H1 (cell line): ENCODE results near the gene CDV3. TPM values are rescaled to one million over a fixed set of nuclear protein-coding genes. Genes with fewer than 3 reads are reported as not detected.

Experiments used
- ASH2L ChIP-seq: fragments of 200-600, 300-600 bp; sonication (generic); IDR thresholded peaks from one replicate; pipeline ENCODE4 v1.7.1; 2017; ENCODE audit warnings: low read length
- BCL11A ChIP-seq, 2 experiments: IDR thresholded peaks; one replicate each; pipeline ENCODE4 v1.6.1; 2011; ENCODE audit warnings: low read depth in 2 of 2, low read length in 2 of 2, mild to moderate bottlenecking in 2 of 2
- BRCA1 ChIP-seq: IDR thresholded peaks from 2 replicates; pipeline ENCODE4 v1.6.1; 2012; ENCODE audit warnings: low read depth, low read length, improper control_type of control experiment
- CBX5 ChIP-seq: fragments of 300-800, 300-1000 bp; sonication (generic); IDR thresholded peaks from 2 replicates; pipeline ENCODE4 v1.7.1; 2016; ENCODE audit warnings: antibody characterized with exemption, low read length, low read depth
- CEBPB ChIP-seq: IDR thresholded peaks from 2 replicates; pipeline ENCODE4 v1.6.1; 2012; ENCODE audit warnings: low read depth, low read length
- CTBP2 ChIP-seq: IDR thresholded peaks from 2 replicates; pipeline ENCODE4 v1.7.0; 2011; ENCODE audit warnings: borderline replicate concordance, mild to moderate bottlenecking, moderate library complexity, mixed read lengths, low read length; ENCODE audit not compliant: insufficient read depth, insufficient read length
- EGR1 ChIP-seq: IDR thresholded peaks from 2 replicates; pipeline ENCODE4 v1.6.1; 2011; ENCODE audit warnings: low read depth, low read length, borderline replicate concordance
- EP300 ChIP-seq, 2 experiments: IDR thresholded peaks; 1 replicate in 1 of 2; 2 replicates in 1 of 2; pipeline ENCODE4 v1.6.1; 2011 to 2012; ENCODE audit warnings: low read depth in 2 of 2, low read length in 2 of 2, mild to moderate bottlenecking in 2 of 2, borderline replicate concordance in 1 of 2, inconsistent platforms in 1 of 2, moderate library complexity in 1 of 2
- GTF2F1 ChIP-seq: IDR thresholded peaks from 2 replicates; pipeline ENCODE4 v1.6.1; 2012; ENCODE audit warnings: low read depth, low read length, improper control_type of control experiment, borderline replicate concordance
- KDM5A ChIP-seq: fragments of 200-600 bp; IDR thresholded peaks from 2 replicates; pipeline ENCODE4 v1.7.1; 2012; ENCODE audit warnings: mild to moderate bottlenecking, low read length, inconsistent platforms, mixed read lengths
- NANOG ChIP-seq: IDR thresholded peaks from 2 replicates; pipeline ENCODE4 v1.6.1; 2011; ENCODE audit warnings: low read length, low read depth, mild to moderate bottlenecking, inconsistent platforms; ENCODE audit not compliant: insufficient read depth, poor library complexity, severe bottlenecking
- PHF8 ChIP-seq: fragments of 200-600 bp; sonication (generic); conservative IDR thresholded peaks from 2 replicates; pipeline ENCODE4 v1.7.1; 2012; ENCODE audit warnings: low read depth, mild to moderate bottlenecking, inconsistent platforms, low read length, moderate library complexity
- POLR2A ChIP-seq, 2 experiments: IDR thresholded peaks; 1 replicate in 1 of 2; 2 replicates in 1 of 2; pipeline ENCODE4 v1.6.1; 2011; ENCODE audit warnings: low read depth in 2 of 2, low read length in 2 of 2, mild to moderate bottlenecking in 2 of 2; ENCODE audit errors: control extremely low read depth in 1 of 2
- POLR2AphosphoS5 ChIP-seq: IDR thresholded peaks from 2 replicates; pipeline ENCODE4 v1.6.1; 2011; ENCODE audit warnings: low read depth, low read length
- POU5F1 ChIP-seq: IDR thresholded peaks from 2 replicates; pipeline ENCODE4 v1.6.1; 2011; ENCODE audit warnings: low read depth, mild to moderate bottlenecking, low read length, moderate library complexity
- RAD21 ChIP-seq, 2 experiments: IDR thresholded peaks in 1 of 2; conservative IDR thresholded peaks in 1 of 2; 2 replicates each; pipeline ENCODE4 v1.6.1; 2011; ENCODE audit warnings: low read depth in 2 of 2, low read length in 2 of 2, improper control_type of control experiment in 1 of 2, inconsistent platforms in 1 of 2, mild to moderate bottlenecking in 1 of 2, moderate library complexity in 1 of 2
- RBBP5 ChIP-seq: IDR thresholded peaks from 2 replicates; pipeline ENCODE4 v1.7.1; 2012; ENCODE audit warnings: low read depth, mild to moderate bottlenecking, inconsistent platforms, low read length, moderate library complexity, borderline replicate concordance
- SIRT6 ChIP-seq: IDR thresholded peaks from one replicate; pipeline ENCODE4 v1.7.1; 2012; ENCODE audit warnings: low read length, inconsistent platforms
- SIX5 ChIP-seq: IDR thresholded peaks from 2 replicates; pipeline ENCODE4 v1.6.1; 2011; ENCODE audit warnings: mild to moderate bottlenecking, low read depth, low read length
- SP1 ChIP-seq: IDR thresholded peaks from 2 replicates; pipeline ENCODE4 v1.6.1; 2011; ENCODE audit warnings: low read depth, low read length
- SP2 ChIP-seq: IDR thresholded peaks from 2 replicates; pipeline ENCODE4 v1.6.1; 2012; ENCODE audit warnings: mild to moderate bottlenecking, low read length, inconsistent platforms
- YY1 ChIP-seq: IDR thresholded peaks from 2 replicates; pipeline ENCODE4 v1.6.1; 2011; ENCODE audit warnings: low read depth, mild to moderate bottlenecking, low read length
- polyA plus RNA-seq, 7 experiments: library from polyadenylated mRNA; depleted of rRNA in 3 of 7; stranded (reverse) in 5 of 7; unstranded in 2 of 7; fragments of >200 nt in 5 of 7; fragments of 200-250 nt in 2 of 7; gene quantifications; 1 replicate in 5 of 7; 2 replicates in 1 of 7; 4 replicates in 1 of 7; pipeline versions ENCODE4 v1.2.1 to v1.2.3, GENCODE V29; 2011 to 2013; ENCODE audit warnings: missing spikeins in 2 of 7, mixed read lengths in 2 of 7
- total RNA-seq: library from RNA; stranded (reverse); fragmentation: NEBNext Ultra II Directional; extraction: Animal tissue kit (Norgen Biotek cat#: 25700); gene quantifications from 2 replicates; pipeline ENCODE4 v1.2.1, GENCODE V29; 2021
- TF ChIP-seq, protein P1 (sequence below): IDR thresholded peaks from 2 replicates; pipeline ENCODE4 v1.6.1; 2011; ENCODE audit warnings: low read depth, mild to moderate bottlenecking, low read length; ENCODE audit not compliant: insufficient read depth
- TF ChIP-seq, protein P2 (sequence below): IDR thresholded peaks from 2 replicates; pipeline ENCODE4 v1.6.1; 2012; ENCODE audit warnings: low read length, inconsistent platforms

Gene CDV3
- total and polyA plus RNA-seq, 2 of the 8 experiments (the other 6 are each of a cell fraction or from before 2014, with no cell fraction given), result 29.4 to 163 TPM

DNA sequence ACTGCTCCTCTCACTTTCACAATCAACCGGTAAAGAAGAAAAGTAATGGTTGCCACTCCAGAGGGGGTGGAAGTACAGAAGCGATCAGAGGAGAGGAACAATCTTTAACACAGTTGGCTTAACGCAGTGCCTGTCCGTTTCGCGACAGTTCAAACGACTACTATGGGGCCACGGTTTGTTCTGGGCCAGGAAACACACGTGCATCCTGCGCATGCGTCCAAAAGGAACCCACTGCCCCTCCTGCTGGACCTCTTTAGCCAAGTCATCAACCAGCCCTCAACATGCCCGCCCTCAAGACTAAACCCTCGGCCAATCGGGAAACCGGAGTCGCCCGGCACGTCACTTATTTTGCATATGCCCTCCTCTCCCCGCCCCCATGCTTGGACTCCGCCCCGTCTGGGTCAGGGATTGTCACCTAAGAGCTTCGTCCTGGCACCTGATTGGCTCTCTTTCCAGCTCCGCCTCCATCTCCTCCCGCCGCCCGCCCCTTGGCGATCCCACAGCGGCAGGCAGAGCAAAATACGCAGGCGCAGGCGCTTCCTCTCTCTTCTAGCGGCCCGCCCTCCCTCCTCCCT is 345 bp upstream of the CDV3 start (continued):
- peak; percentile 17 for TF ChIP-seq ASH2L
- TF ChIP-seq, protein P1, sequence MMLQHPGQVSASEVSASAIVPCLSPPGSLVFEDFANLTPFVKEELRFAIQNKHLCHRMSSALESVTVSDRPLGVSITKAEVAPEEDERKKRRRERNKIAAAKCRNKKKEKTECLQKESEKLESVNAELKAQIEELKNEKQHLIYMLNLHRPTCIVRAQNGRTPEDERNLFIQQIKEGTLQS, result no peak
- TF ChIP-seq KDM5A, result no peak
- no peak for TF ChIP-seq CEBPB
- no peak for TF ChIP-seq SIX5
- TF ChIP-seq POU5F1, result no peak
- no peak for TF ChIP-seq SP2
- no peak for TF ChIP-seq CBX5
- TF ChIP-seq PHF8, result no peak
- peak; percentile 48; the same call in 1 of the 2 replicates for TF ChIP-seq SP1
- no peak for TF ChIP-seq GTF2F1
- no peak for TF ChIP-seq EP300 (IDR thresholded peaks at IDR 0.05; ENCODE audit: borderline replicate concordance in 1 of 2, low read depth in 2 of 2, low read length in 2 of 2)
- TF ChIP-seq, protein P2, sequence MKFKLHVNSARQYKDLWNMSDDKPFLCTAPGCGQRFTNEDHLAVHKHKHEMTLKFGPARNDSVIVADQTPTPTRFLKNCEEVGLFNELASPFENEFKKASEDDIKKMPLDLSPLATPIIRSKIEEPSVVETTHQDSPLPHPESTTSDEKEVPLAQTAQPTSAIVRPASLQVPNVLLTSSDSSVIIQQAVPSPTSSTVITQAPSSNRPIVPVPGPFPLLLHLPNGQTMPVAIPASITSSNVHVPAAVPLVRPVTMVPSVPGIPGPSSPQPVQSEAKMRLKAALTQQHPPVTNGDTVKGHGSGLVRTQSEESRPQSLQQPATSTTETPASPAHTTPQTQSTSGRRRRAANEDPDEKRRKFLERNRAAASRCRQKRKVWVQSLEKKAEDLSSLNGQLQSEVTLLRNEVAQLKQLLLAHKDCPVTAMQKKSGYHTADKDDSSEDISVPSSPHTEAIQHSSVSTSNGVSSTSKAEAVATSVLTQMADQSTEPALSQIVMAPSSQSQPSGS, result no peak
- TF ChIP-seq YY1, result no peak
- TF ChIP-seq BRCA1, result no peak
- no peak for TF ChIP-seq RBBP5
- TF ChIP-seq POLR2A (IDR thresholded peaks at IDR 0.05; ENCODE audit: control extremely low read depth in 1 of 2, low read depth in 2 of 2, low read length in 2 of 2), result peak in 1 of 2 experiments; percentile 89; a peak in 2 of 3 replicates
- TF ChIP-seq POLR2AphosphoS5, result peak; percentile 91
- TF ChIP-seq CTBP2, result no peak
- TF ChIP-seq SIRT6, result no peak
- peak; percentile 6 to 11; a peak in 2 of 4 replicates for TF ChIP-seq RAD21 (IDR thresholded peaks at IDR 0.05 in 1 of 2, conservative IDR thresholded peaks at IDR 0.05 in 1 of 2; ENCODE audit: low read depth in 2 of 2, low read length in 2 of 2)
- no peak for TF ChIP-seq NANOG
- no peak for TF ChIP-seq BCL11A (IDR thresholded peaks at IDR 0.05; ENCODE audit: low read depth in 2 of 2, low read length in 2 of 2)
- no peak for TF ChIP-seq EGR1
